HG03342 (cell line): ENCODE measurements around the gene ZNF664.

Experiments used
- ATAC-seq: cut with Tn5 transposase; IDR thresholded peaks from one replicate; pipeline ENCODE4 v1.9.1; 2021; ENCODE audit warnings: mild to moderate bottlenecking, moderate library complexity; ENCODE audit not compliant: unreplicated experiment

The ZNF664 gene

DNA sequence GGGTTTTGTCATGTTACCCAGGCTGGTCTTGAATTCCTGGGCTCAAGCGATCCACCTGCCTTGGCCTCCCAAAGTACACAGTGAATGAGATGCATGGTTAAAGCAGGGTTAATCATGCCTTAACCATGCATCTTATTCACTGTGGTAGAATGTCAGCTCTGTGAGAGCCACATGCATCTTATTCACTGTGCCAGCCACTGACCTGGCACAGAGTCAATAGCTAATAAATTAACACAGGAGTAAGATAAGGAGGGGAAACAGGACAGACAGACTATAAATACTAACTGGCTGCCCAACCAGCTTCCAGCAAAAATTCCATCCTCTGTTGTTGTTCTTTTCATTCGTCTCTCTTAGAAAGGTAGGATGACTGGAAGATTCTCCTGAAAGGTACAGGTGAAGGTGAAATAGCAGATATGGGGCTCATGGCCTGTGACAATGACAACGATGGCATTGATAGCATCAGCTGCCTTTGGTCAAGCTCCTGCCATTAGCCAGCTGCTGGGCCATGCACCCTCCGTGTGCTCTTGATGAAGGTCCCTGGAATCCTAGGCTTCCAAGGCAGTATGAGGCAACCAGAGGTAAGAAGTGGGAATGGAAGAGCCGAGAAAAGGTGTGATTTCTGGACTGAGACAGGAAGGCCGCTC lies 76.6 kb downstream of the ZNF664 start:
- ATAC-seq, result no peak

DNA sequence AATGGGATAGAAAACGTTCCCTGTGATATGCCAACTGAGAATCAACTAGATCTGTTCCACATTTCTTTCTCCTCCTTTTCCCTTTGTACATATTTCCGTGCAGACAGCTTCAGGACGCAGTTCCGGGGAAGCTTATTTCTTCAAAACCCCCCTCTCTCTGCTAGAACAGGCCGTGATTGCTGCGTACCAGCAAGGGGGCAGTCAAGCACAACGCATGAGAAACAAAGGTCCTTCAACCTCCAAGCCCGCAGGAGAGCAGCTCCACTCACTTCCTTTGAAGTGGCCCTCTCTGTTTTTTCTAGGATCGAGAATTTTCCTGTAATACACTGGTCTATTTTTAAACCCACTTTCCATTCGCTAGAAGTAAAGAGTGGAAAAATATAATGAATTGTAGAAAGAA lies 80.8 kb downstream of the ZNF664 start:
- no peak for ATAC-seq

DNA sequence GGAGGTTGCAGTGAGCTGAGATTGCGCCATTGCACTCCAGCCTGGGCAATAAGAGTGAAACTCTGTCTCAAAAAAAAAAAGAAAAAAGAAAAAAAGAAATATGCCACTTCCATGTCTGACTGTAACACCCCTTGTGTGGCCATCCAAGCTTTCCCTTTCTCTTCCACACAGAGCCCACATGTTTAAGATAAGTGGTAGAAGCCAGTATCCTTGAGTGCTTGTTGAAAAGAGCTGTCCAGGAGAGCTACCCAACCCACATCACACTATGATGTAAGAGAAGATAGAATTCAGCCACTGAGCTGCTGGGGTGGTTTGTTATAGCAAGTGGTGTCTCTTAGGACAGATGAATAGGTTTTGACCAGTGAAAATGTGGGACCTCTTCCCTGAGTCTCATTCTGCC lies 82.1 kb downstream of the ZNF664 start:
- no peak for ATAC-seq

DNA sequence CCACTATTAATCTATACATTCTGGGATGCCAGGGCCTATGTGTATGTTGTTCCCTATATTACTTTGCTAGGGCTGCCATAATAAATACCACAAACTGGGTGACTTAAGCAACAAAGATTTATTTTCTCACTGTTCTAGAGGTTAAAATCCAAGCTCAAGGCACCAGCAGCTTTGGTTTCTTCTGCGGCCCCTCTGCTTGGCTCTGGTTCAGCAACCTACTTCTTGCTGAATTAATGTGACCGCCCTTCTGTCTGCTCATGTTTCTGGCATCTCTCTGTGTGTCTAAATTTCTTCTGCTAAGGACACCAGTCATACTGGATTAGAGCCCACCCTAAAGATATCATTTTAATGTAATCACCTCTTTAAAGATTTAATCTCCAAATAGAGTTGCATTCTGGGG lies 84.7 kb downstream of the ZNF664 start:
- ATAC-seq, result no peak

DNA sequence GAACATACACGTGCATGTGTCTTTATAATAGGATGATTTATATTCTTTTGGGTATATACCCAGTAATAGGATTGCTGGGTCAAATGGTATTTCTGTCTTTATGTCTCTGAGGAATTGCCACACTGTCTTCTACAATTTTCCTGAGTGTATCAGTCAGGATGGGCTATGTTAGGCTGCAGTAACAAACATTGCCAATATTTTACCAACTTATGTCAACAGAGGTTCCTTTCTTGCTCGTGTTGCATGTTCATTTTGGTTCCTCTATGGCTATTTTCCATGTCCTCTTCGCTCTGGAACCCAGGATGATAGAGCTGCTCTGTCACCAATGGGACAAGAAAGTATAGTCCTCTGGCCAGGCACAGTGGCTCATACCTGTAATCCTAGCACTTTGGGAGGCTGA lies 86.7 kb downstream of the ZNF664 start:
- no peak for ATAC-seq
